ENCODE results near the gene SFRP2. TPM values are rescaled to one million over a fixed set of nuclear protein-coding genes. Genes with fewer than 3 reads are reported as not detected.

Gene SFRP2
- total RNA-seq, 1 experiment from 2014 or later = not detected

GRCh38 chr4:153804722-153805121 lies 15.8 kb upstream of the SFRP2 start:
- BruUV-seq (replicated peaks) = no TSS peak
- H2AFZ ChIP-seq = no peak overlapping the region
- H3K4me1 ChIP-seq (replicated peaks; ENCODE audit: insufficient read depth) = no peaks in the 10 kb centered on the region
- no peaks in the 10 kb centered on the region for H3K27me3 ChIP-seq (ENCODE audit: insufficient read depth, low read depth)
- ChIA-PET POLR2A (ENCODE audit: unreplicated experiment) (no interaction called here), CTCF (no interaction called here)
- no peak overlapping the region for H3K4me2 ChIP-seq
- H3K9me2 ChIP-seq (ENCODE audit: insufficient read depth) = no peaks in the 10 kb centered on the region
- H3K4me3 ChIP-seq = no peak overlapping the region
- no peak for DNase-seq
- H4K20me1 ChIP-seq (ENCODE audit: insufficient read depth) = no peaks in the 10 kb centered on the region
- no peaks in the 10 kb centered on the region for H3K79me2 ChIP-seq (ENCODE audit: low read depth)
- no peak overlapping the region for H3K27ac ChIP-seq
- TF ChIP-seq EZH2 (IDR thresholded peaks at IDR 0.05; ENCODE audit: low read depth) (no peak), CTCF (conservative IDR thresholded peaks at IDR 0.05) (no peak)
- intact Hi-C loops (cut with micrococcal nuclease; ENCODE audit: unreplicated experiment) = no loop called here
- H3F3A ChIP-seq (ENCODE audit: insufficient read depth, low read depth) = no peaks in the 10 kb centered on the region
- H3K9me3 ChIP-seq (ENCODE audit: insufficient read depth, low read depth) = no peaks in the 10 kb centered on the region
- H3K36me3 ChIP-seq (ENCODE audit: low read depth) = no peaks in the 10 kb centered on the region

DNA sequence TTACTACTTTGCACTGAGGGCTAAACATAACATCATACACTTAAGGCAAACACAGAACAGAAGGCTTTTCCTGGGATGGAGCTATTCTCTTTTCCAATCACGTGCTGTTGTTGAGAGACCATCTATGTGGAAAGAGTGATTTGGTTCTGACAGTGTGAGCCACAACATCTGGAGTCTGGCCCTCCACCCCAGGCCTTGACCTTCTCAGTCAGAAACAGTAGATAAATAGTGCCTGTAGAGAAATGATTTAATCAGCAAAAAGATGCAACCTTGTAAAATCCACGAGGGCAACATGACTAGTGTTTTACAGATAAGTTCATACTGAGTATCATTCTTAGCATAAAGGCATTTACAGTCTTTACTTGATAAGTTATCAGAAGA lies 10.8 kb upstream of the SFRP2 start:
- ChIA-PET POLR2A (ENCODE audit: unreplicated experiment) (no interaction called here), CTCF (no interaction called here)
- H3K36me3 ChIP-seq (ENCODE audit: low read depth) = no peaks in the 10 kb centered on the region
- intact Hi-C loops (cut with micrococcal nuclease; ENCODE audit: unreplicated experiment) = no loop called here
- H3F3A ChIP-seq (ENCODE audit: insufficient read depth, low read depth) = no peaks in the 10 kb centered on the region
- BruUV-seq (replicated peaks) = no TSS peak
- H4K20me1 ChIP-seq (ENCODE audit: insufficient read depth) = no peaks in the 10 kb centered on the region
- H3K4me3 ChIP-seq = no peak overlapping the region
- no peak overlapping the region for H3K4me2 ChIP-seq
- no peaks in the 10 kb centered on the region for H3K4me1 ChIP-seq (replicated peaks; ENCODE audit: insufficient read depth)
- H3K9me2 ChIP-seq (ENCODE audit: insufficient read depth) = no peaks in the 10 kb centered on the region
- no peak overlapping the region for H3K27ac ChIP-seq
- H3K79me2 ChIP-seq (ENCODE audit: low read depth) = no peaks in the 10 kb centered on the region
- H2AFZ ChIP-seq = no peak overlapping the region
- no peaks in the 10 kb centered on the region for H3K27me3 ChIP-seq (ENCODE audit: insufficient read depth, low read depth)
- no peak for DNase-seq
- no peak for TF ChIP-seq EZH2 (IDR thresholded peaks at IDR 0.05; ENCODE audit: low read depth)
- TF ChIP-seq CTCF (conservative IDR thresholded peaks at IDR 0.05) = no peak
- H3K9me3 ChIP-seq (ENCODE audit: insufficient read depth, low read depth) = no peaks in the 10 kb centered on the region

GRCh38 chr4:153798901-153799693 lies 10.2 kb upstream of the SFRP2 start:
- no peaks in the 10 kb centered on the region for H3K79me2 ChIP-seq (ENCODE audit: low read depth)
- no peak overlapping the region for H3K4me3 ChIP-seq
- no peaks in the 10 kb centered on the region for H3K9me2 ChIP-seq (ENCODE audit: insufficient read depth)
- ChIA-PET POLR2A (ENCODE audit: unreplicated experiment) (no interaction called here), CTCF (no interaction called here)
- no peak overlapping the region for H2AFZ ChIP-seq
- TF ChIP-seq CTCF (conservative IDR thresholded peaks at IDR 0.05) (no peak), EZH2 (IDR thresholded peaks at IDR 0.05; ENCODE audit: low read depth) (no peak)
- H4K20me1 ChIP-seq (ENCODE audit: insufficient read depth) = no peaks in the 10 kb centered on the region
- H3K4me2 ChIP-seq = no peak overlapping the region
- no peaks in the 10 kb centered on the region for H3K27me3 ChIP-seq (ENCODE audit: insufficient read depth, low read depth)
- BruUV-seq (replicated peaks) = no TSS peak
- no peaks in the 10 kb centered on the region for H3K9me3 ChIP-seq (ENCODE audit: insufficient read depth, low read depth)
- no peaks in the 10 kb centered on the region for H3K36me3 ChIP-seq (ENCODE audit: low read depth)
- no peak overlapping the region for H3K27ac ChIP-seq
- DNase-seq = no peak
- intact Hi-C loops (cut with micrococcal nuclease; ENCODE audit: unreplicated experiment) = no loop called here
- no peaks in the 10 kb centered on the region for H3K4me1 ChIP-seq (replicated peaks; ENCODE audit: insufficient read depth)
- H3F3A ChIP-seq (ENCODE audit: insufficient read depth, low read depth) = no peaks in the 10 kb centered on the region
